ENCODE measurements around the gene MORN4. TPM values are rescaled to one million over a fixed set of nuclear protein-coding genes. Genes with fewer than 3 reads are reported as not detected.

Gene MORN4
- total and polyA plus RNA-seq, 2 donors (not counting 3 experiments of a cell fraction or from before 2014, with no cell fraction given), result 12.2 to 13.9 TPM

- BruUV-seq (replicated peaks), result no TSS peak
- H2AFZ ChIP-seq (ENCODE audit: low read depth, low read length), result no peak overlapping the region
- DNase-seq (ENCODE audit: low read depth, low spot score) (no peak), FAIRE-seq (no peak)
- no peaks in the 10 kb centered on the region for H3K9me1 ChIP-seq (replicated peaks; ENCODE audit: control insufficient read depth, extremely low read depth, insufficient read depth, low read length)
- ChIA-PET CTCF (interaction anchor here (0.8 to 1.5 kb wide), 5 partner anchors 10 to 137 kb away, joined by 3 to 9 read pairs (median 3); partner anchors contain the start of gene ANKRD2), POLR2A (no interaction called here)
- H3K4me2 ChIP-seq (ENCODE audit: insufficient read depth, low read length), result no peak overlapping the region
- TF ChIP-seq FOS (IDR thresholded peaks at IDR 0.05; ENCODE audit: borderline replicate concordance, insufficient read depth, low read length), result no peak
- TF ChIP-seq GATA2 (IDR thresholded peaks at IDR 0.05; ENCODE audit: insufficient read depth, insufficient read length, low read depth, low read length), result no peak
- no peak for TF ChIP-seq POLR2AphosphoS5 (IDR thresholded peaks at IDR 0.05; ENCODE audit: insufficient read depth, low read depth, low read length)
- no peak for TF ChIP-seq MYC (IDR thresholded peaks at IDR 0.05; ENCODE audit: low read depth, low read length)
- TF ChIP-seq MAX (IDR thresholded peaks at IDR 0.05; ENCODE audit: insufficient read depth, insufficient read length), result no peak
- no peak for TF ChIP-seq POLR2A (IDR thresholded peaks at IDR 0.05; ENCODE audit: low read depth, low read length)
- TF ChIP-seq JUN (IDR thresholded peaks at IDR 0.05; ENCODE audit: borderline replicate concordance, insufficient read depth, insufficient read length, low read depth), result no peak
- TF ChIP-seq EZH2 (IDR thresholded peaks at IDR 0.05; ENCODE audit: borderline replicate concordance, low read depth, low read length, severe bottlenecking), result no peak
- TF ChIP-seq CTCF (IDR thresholded peaks at IDR 0.05; ENCODE audit: extremely low read depth in 1 of 2, insufficient read depth in 1 of 2, low read depth in 1 of 2, low read length in 2 of 2), result no peak
- intact Hi-C loops (cut with micrococcal nuclease), result no loop called here
- H3K4me3 ChIP-seq (replicated peaks in 1 of 3; ENCODE audit: insufficient read depth in 1 of 3, low read depth in 1 of 3, low read length in 3 of 3), result no peak overlapping the region
- dilution Hi-C loops (cut with MboI; ENCODE audit: extremely low pct_ligation_motif_present, low sequenced_read_pairs), result no loop called here
- no peaks in the 10 kb centered on the region for H3K36me3 ChIP-seq (ENCODE audit: control insufficient read depth in 2 of 2, extremely low read depth in 1 of 2, insufficient read depth in 2 of 2, low read length in 2 of 2)
- no peak overlapping the region for H3K27ac ChIP-seq (ENCODE audit: insufficient read depth, low read depth, low read length)
- no peaks in the 10 kb centered on the region for H3K79me2 ChIP-seq (ENCODE audit: control insufficient read depth, insufficient read depth, low read length)
- H3K4me1 ChIP-seq (ENCODE audit: control insufficient read depth, extremely low read depth, insufficient read depth, low read length), result peaks cover 24% of the 10 kb centered on the region
- H3K9ac ChIP-seq (replicated peaks; ENCODE audit: extremely low read depth, insufficient read depth, low read length), result no peak overlapping the region
- H4K20me1 ChIP-seq (replicated peaks; ENCODE audit: control insufficient read depth, extremely low read depth, insufficient read depth, low read length), result no peaks in the 10 kb centered on the region
- H3K27me3 ChIP-seq (ENCODE audit: control insufficient read depth in 2 of 2, insufficient read depth in 2 of 2, low read length in 2 of 2), result no peaks in the 10 kb centered on the region
- H3K9me3 ChIP-seq (replicated peaks; ENCODE audit: control insufficient read depth, insufficient read depth, low read length), result no peaks in the 10 kb centered on the region
These were observed 32.7 kb downstream of the MORN4 start for GRCh38 chr10:97600616-97601015.

All from endothelial cell of umbilical vein (primary cell).